IPS-11a (cell line): ENCODE measurements around the gene ST14.

Experiments
- H3K4me3 ChIP-seq: one replicate; pipeline ENCODE4 v1.5.1; 2013; ENCODE audit warnings: low read depth, low read length, control low read depth

ST14 gene

DNA sequence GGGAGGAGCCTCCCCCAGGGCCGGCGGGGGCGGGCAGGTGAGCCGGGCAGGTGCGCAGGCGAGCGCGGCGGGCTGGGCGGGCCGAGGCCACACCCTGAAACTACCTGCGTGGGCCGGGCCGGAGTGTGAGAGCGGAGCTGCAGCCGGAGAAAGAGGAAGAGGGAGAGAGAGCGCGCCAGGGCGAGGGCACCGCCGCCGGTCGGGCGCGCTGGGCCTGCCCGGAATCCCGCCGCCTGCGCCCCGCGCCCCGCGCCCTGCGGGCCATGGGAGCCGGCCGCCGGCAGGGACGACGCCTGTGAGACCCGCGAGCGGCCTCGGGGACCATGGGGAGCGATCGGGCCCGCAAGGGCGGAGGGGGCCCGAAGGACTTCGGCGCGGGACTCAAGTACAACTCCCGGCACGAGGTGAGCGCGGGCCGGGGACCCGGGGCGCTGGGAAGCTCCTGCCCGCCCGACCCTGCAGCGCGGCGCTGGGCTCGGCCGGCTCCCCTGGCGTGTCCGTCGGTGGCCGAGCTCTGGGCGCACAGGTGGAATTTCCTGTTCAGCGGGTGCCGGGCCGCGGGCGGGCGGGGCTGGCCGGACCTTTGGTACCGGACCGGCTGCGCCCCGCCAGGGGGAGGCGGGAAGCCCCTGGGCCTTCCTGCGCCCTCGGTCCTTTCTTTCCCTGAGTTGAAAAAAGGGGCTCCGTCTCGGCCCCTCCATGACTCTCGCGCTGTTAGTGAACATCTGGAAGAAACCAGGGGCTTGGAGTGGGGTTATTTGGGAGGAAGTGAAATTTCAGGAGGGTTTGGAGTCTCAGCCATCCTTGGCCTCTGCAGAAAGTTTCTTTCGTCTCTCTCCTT, at the start of gene ST14:
Gene ST14, plus strand, starts transcription at position 126 of the 841 bp plus-strand sequence. Its CDS starts 198 bp downstream, at position 324.
- H3K4me3 ChIP-seq, result peak within 1 kb of the TSS; percentile 9

DNA sequence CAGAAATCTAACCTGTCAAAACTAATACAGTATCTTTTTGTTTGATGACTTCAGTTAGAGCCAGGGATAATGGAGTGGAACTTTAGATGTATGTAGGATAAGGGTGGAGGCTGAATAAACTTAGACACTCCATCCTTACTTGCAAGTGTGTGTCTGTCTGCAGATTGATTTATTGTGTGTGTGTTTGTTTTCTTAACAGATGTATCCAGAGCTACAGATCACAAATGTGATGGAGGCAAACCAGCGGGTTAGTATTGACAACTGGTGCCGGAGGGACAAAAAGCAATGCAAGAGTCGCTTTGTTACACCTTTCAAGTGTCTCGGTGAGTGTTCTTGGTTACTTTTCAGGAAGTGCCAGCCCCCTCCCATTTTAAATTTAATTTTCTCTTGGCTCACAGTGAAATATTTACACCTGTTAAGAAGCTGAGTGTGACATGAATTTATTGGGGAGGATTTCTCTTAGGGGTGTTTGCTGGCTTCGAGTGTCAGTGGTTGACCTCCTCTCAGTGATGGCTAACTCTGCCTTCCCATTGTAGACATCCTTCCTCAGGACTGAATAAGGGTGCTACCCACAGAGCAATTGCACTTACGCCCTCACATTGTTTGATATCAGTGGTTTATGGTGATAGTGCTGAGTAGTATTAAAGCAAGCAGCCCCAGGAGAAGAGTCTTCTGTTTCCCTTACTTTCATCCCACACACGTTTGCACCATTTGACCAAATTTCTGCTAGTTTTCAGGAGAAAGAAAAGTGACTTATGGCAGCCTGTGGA, 49.1 kb upstream of the ST14 start:
- H3K4me3 ChIP-seq, result no peak overlapping the region

DNA sequence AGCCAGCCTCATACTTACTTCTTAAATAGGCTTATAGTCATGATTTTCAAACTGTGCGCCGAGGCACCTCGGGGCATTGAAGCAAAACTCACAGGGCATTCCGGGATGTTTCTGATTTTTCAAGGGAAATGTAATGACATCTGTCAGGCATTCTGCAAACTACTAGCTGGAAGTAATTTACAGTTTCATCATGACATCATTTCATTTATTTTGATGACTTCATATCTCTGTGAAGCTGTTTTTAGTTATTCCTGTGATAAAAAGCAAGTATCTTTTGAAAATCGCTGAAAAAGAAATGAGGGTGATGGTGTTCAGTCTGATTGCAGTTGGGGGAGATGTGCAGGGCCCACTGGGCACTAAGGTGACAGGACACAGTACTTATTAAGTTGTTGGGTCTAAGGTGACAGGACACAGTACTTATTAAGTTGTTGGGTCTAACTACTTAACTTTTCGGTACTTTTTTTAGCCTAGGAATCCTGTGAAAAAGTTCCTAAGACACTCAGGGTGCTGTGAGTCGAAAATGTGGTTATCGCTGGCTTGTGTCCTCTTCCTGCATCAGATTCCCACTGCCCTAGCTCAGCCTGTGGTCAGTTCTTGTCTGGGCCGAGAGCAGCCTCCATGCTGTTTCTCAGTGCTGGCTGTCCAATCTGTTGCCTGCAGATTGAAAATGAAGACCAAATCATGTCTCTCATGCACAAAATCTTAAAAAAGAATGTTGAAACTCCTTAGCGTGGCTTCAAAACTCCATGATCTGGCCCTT, 47.3 kb upstream of the ST14 start:
- H3K4me3 ChIP-seq, result no peak overlapping the region

DNA sequence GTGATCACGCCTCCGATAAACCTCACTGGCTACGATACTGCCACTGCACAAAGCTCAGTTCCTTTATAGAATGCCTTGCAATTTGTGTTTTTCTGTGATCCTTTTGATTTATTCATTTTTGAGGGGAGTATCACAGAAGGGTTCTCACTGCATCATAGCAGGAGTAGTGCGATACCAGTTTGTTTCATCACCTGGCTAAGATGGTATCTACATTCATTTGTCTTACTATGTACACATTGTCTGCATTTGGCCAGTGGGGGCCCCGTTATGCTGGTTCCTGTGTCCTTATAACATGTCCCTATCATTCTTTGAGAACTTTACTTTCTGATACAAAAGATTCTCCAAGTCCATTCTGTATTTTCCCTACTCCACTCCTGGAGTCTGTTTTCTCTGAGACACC, 45.3 kb upstream of the ST14 start:
- no peak overlapping the region for H3K4me3 ChIP-seq

DNA sequence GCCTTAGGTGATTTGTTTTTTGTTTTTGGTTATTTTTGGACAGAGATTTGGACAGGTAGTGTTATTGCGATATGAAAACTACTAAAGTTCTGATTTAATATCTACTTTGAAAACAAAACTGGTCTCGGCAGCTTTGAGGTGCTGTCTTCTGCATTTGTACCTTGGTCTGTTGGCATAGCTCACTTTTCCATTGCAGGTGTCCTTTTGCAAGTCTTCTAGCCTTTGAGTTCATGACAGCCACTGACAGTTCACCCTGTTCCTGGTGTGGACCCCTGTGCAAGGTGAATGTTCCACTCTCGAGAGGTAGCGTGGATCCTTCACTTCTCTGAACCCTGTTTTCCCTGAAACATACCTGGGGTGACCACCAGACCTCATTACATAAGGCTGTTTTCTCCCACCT, 44.9 kb upstream of the ST14 start:
- no peak overlapping the region for H3K4me3 ChIP-seq

DNA sequence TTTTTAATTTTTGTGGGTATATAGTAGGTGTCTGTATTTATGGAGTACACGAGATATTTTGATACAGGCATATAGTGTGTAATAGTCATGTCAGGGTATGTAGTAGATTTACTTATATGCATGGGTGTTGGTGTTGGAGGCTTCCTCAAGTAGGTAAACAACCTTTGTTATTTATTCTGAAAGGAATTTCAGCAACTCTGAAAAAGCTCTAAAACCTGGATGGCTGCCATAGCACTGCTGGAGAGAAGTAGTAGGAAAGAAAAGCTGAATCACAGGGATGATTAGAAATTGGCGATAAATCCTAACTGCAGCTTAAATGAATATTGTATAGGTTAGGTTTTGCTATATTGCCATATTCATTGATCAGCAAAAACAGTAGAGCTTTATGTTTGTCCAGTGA, 44.4 kb upstream of the ST14 start:
- no peak overlapping the region for H3K4me3 ChIP-seq

DNA sequence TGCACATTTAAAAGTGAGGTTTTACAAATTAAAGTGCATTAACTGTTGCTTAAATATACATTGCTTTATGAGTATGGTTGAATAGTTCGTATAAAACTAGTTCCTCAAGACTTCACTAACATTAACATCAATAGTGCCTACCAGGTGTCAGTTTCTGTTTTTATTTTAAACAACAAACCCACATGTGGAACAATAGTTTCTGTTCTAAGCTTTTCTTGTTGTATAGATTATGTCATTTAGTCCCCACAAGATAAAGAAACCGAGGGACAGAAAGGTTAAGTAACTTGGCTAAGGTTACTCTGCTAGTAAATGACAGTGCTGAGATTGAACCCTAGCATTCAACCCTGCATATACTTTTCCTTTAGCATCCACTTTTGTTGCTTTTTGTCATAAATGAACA, 41.4 kb upstream of the ST14 start:
- no peak overlapping the region for H3K4me3 ChIP-seq

DNA sequence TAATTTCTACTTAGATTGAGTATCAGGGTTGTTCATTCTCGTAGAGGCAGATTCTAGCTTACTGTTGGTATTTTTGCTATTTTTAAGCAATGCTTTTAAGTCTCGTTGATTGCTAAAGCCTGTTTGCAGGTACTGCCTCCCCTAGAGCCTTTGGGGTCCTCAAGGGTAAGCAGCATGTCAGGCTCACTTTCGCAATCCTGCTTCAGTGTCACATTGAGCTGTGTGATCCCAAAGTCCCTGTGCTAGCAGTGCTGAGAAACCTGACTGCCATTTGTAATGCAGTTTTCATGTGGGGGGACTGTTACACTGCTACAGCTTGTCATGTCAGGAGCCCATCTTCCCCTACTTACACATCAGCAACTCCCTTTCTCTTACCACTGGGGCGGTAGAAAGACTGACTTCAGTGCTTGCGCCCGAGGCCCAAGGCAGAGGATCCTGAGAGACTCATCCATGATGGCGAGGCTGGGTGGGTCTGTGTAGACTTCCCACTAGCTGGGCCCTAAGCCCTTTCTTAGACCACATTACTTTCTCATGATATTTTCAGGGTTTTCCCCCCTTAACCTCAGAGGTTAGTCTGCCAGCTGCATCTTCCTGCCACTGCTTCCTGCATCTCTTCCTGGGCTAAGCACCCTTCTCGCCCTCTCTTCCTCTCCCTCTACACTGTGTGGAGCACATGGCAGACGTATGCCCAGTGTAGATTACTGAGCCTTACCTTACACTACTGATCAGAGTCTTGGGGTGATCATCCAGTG, 40.8 kb upstream of the ST14 start:
- H3K4me3 ChIP-seq, result no peak overlapping the region

DNA sequence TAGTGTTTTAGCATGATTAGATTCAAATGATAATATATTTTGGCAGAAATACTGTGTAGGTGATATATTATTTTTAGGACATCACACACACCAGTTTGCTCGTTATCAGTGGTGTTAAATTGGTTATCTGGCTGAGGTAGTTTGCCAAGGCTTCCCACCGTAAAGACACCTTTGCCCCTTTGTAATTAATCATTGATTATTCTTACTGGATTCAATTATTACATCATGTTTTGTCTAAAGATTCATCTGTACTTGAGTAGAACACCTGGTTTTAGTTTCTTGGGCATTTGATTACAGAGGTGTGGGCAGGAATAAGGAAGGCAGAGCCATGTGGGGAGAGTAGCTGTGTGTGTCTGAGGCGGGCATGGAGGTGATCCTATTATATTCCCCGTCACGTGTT, 39.5 kb upstream of the ST14 start:
- H3K4me3 ChIP-seq, result no peak overlapping the region

DNA sequence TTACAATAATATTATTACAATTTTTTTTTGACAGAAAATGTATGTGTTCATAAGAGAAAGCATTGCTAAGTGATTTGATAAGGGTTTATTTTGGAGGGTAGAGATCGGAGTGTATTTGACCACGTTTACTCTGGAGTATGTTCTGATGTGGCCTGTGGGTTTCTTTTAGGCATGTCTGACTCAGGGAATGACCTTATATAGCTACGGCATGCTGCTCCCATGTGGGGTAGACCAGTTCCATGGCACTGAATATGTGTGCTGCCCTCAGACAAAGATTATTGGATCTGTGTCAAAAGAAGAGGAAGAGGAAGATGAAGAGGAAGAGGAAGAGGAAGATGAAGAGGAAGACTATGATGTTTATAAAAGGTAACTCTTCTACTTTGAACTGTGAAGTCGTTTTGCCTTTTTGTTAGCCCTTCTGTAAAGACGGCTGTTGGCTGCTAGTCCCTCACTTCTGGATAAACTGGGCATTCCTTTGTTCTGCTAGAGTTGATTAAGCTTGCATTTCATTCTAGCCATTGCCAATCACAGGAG, 38.1 kb upstream of the ST14 start:
- H3K4me3 ChIP-seq, result no peak overlapping the region

DNA sequence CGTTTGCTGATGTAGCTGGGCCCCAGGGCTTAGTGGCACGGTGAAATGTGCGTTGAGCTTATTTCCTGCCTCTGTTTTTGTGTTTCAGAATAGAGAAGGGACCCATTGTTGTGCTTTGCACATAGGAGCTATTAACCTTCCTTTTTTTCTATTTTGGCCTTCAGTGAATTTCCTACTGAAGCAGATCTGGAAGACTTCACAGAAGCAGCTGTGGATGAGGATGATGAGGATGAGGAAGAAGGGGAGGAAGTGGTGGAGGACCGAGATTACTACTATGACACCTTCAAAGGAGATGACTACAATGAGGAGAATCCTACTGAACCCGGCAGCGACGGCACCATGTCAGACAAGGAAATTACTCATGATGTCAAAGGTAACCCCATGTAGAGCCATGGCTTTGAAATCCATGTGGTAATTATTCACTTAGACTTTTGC, 37.4 kb upstream of the ST14 start:
- no peak overlapping the region for H3K4me3 ChIP-seq

DNA sequence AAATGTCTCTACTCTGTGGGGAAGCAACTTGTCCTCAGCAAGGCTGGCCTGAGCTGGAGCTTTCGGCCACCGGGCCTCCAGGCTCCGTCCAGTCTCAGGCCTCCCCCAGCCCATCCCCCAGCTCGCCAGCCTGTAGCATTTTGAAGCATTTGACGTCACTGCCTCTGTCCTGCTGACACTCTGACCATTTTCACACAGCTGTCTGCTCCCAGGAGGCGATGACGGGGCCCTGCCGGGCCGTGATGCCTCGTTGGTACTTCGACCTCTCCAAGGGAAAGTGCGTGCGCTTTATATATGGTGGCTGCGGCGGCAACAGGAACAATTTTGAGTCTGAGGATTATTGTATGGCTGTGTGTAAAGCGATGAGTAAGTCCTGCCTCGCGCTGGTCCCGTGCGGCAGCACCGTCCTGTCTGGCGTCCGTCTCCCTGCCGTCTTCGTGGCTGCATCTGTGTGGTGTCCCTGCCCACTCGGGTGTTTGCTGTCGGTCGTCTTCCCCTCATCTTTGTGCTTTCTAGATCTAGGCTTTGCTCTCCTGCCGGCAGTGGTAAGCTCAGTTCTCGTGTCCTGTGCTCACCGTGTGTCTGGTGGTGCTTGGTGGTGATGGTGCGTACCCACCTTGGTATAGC, 36.1 kb upstream of the ST14 start:
- H3K4me3 ChIP-seq, result no peak overlapping the region

DNA sequence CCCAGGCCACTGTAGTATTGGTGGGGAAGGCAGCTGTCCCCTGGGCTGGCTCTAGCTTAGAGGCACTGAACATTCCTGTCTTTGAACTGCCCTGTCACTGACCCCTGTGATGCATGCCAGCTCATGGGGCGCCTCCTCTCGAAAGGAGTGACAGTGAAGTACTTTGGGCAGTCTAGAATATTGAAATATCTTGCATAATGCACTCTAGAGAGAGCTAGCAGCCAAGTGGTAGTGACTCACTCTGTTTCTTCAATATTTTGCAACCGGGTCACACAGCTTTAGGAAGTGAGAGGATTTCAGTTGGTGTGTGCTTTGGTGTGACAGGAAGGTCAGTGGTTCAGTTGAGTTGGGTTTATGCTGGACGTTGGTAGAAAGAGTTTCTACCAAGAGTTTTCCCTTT, 35.5 kb upstream of the ST14 start:
- no peak overlapping the region for H3K4me3 ChIP-seq

DNA sequence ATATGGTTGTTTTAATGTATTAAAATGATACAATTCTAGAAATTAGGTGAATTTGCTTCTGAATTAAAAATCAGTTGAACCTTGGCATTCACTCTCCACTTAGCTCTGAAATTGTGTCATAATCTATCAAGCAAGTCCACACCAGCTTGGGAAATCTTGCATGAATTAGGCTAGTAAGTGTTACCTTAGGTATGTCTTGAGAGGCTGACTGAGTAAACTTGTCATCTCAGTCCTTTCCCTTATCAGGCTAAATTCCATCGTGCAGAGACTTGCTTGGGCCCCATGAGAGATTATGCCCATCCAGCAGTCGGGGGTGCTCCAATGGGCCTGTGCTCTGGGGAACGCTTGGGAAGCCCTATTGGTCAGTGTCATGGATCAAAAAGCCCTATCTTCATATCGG, 33.9 kb upstream of the ST14 start:
- H3K4me3 ChIP-seq, result no peak overlapping the region

DNA sequence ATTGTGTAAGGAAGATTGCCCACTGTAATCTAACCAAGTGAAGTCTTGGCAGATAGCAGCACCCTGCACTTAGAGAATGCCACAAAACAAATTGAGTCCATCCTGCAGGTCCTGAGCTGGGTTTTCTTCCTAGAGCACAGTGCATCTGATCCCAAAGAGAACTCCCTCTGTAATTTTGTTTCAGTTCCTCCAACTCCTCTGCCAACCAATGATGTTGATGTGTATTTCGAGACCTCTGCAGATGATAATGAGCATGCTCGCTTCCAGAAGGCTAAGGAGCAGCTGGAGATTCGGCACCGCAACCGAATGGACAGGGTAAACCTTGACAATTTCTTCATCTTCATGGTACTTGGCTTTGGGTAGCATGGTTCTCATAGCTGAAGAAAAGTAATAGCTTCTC, 33.1 kb upstream of the ST14 start:
- no peak overlapping the region for H3K4me3 ChIP-seq

DNA sequence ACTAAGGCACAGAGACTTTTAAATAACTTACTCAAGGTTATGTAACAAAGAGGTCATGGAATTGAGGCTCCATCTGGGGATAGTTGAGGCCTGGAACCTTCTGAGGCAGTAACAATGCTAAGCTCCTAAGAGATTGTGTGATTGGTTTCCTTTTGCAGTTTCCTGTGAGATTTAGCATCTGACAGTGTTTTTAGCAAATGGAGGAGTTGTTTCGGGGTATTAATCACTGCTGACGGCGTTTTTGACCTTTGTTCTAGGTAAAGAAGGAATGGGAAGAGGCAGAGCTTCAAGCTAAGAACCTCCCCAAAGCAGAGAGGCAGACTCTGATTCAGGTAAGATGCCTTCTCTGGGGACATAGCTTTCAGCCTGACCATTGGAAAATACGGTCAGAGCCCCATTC, 32.1 kb upstream of the ST14 start:
- H3K4me3 ChIP-seq, result no peak overlapping the region

DNA sequence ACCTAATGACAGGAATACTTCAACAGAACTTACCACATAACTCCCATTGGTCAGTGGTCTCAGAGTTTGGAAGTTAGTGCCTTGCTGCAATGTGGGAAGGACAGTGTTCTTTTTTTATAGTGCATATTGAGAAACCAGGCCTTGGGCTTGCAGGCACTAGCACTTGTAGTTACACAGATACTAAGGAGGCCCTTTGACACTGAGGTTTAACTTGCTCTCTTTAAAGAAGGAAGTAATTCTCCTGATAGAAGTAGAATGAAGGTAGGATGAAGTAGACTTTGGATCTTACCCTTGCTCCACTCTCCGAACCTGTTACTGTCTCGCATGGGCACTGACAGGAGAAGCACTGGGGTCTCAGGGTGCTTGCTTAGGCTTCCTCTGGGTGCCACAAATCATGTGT, 31.0 kb upstream of the ST14 start:
- no peak overlapping the region for H3K4me3 ChIP-seq

DNA sequence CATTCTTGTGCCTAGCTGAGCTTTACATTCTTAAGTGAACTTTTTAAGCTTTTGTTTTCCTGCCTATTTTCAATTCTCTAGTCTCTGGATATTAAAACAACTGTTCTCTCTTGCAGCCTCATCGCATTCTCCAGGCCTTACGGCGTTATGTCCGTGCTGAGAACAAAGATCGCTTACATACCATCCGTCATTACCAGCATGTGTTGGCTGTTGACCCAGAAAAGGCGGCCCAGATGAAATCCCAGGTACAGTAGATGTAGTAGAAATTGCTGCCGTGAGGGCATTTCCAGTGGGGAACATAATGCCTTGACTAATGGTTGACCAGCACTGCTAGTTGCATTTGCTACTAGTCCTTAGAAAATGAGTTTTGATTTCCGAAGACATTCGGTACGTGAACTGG, 29.7 kb upstream of the ST14 start:
- H3K4me3 ChIP-seq, result no peak overlapping the region

DNA sequence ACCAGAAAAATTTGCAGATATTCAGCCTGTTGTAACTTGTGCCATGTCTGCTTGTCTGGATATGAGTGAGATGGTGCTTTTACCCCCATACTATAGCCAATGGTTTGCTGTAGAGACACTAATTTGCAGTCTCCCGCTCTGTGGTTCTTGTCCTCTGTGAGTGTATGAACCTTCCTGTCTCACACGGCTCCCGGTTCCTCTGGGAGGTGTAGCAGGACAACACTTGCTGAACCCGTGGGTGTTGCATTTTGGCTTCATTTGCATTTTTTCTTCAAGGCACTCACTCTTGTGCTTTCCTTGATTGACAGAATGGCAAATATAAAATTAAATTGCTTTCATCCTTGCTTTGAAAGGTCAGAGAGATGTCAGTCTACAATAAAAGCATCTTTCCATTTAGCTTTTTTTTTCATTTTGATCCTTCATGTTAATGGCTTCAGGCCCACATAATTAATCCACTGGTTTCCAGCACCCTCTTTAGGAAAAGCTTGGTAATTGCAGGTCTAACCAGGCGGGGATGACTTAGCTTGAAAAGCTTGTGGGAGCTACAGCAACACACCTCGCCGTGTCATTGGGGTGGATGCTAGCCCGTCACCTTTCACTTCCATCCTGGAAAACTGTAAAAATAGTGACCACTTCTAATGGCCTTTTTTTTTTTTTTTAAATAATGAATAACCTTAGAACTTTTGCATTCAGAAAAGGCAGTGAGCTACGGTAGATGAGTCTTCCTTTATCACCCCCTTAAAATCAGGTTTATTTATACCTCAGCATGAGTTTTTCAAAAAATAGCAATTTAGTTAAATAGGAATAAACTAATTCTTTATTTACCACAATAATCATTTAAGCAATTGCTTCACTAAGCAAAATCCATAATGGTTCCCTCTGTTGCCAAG, 27.4 kb upstream of the ST14 start:
- no peak overlapping the region for H3K4me3 ChIP-seq
